AG04450 (cell line): Measurements from ENCODE around the gene DMC1. TPM values are rescaled to one million over a fixed set of nuclear protein-coding genes. Genes with fewer than 3 reads are reported as not detected.

Experiments
- CTCF ChIA-PET: fragments of 300-600, 350-600 bp; formaldehyde crosslinking; extraction: SDS; loops from one replicate; lab custom pipeline; 2022; ENCODE audit warnings: antibody characterized with exemption, inconsistent platforms; lab: Charles Lee
- POLR2A ChIA-PET: fragments of 350-600 bp; formaldehyde crosslinking; extraction: SDS; loops from one replicate; lab custom pipeline; 2021; ENCODE audit warnings: antibody characterized with exemption, inconsistent platforms; lab: Yijun Ruan, JAX
- DNase-seq: peaks from one replicate; pipeline ENCODE4 v3.0.0-alpha.2; 2011; ENCODE audit warnings: low read depth, low spot score
- H3K27ac ChIP-seq: one replicate; pipeline ENCODE4 v1.5.1; 2012; ENCODE audit warnings: low read depth, low read length, control low read depth
- H3K27me3 ChIP-seq: one replicate; pipeline ENCODE4 v1.6.0; 2012; ENCODE audit warnings: low read length; ENCODE audit not compliant: control insufficient read depth, insufficient read depth
- H3K4me3 ChIP-seq: 2 replicates; pipeline ENCODE4 v1.5.1; 2011; ENCODE audit warnings: mild to moderate bottlenecking, low read depth, low read length, control low read depth
- H3K9me3 ChIP-seq: 2 replicates; pipeline ENCODE4 v1.5.1; 2012; ENCODE audit warnings: low read length; ENCODE audit not compliant: control insufficient read depth, insufficient read depth
- CTCF ChIP-seq: IDR thresholded peaks from 2 replicates; pipeline ENCODE4 v1.5.1; 2011; ENCODE audit warnings: low read depth, low read length, control low read depth, inconsistent platforms
- polyA plus RNA-seq: library from polyadenylated mRNA; depleted of rRNA; stranded (reverse); fragments of >200 nt; gene quantifications from 2 replicates; pipeline ENCODE4 v1.2.3, GENCODE V29; 2011

The DMC1 gene
- polyA plus RNA-seq, 1 experiment = 0.29 TPM

GRCh38 chr22:38554281-38554680 lies 15.7 kb downstream of the DMC1 start:
- POLR2A ChIA-PET = interaction anchor here (0.6 to 0.7 kb wide), 2 partner anchors 112 to 337 kb away, joined by 7 to 9 read pairs; no protein-coding TSS in a partner anchor
- no peak overlapping the region for H3K27ac ChIP-seq
- CTCF ChIA-PET = interaction anchor here (1.1 kb wide), 1 partner anchor 18 kb away, joined by 5 read pairs; no protein-coding TSS in a partner anchor
- H3K27me3 ChIP-seq = no peaks in the 10 kb centered on the region
- H3K9me3 ChIP-seq = no peaks in the 10 kb centered on the region
- peak; percentile 23 for DNase-seq
- no peak overlapping the region for H3K4me3 ChIP-seq
- no peak for TF ChIP-seq CTCF

- DNase-seq = no peak
- Histone ChIP-seq H3K27me3 (no peaks in the 10 kb centered on the region), H3K27ac (no peak overlapping the region), H3K4me3 (no peak overlapping the region), H3K9me3 (no peaks in the 10 kb centered on the region)
- no peak for TF ChIP-seq CTCF
- POLR2A ChIA-PET = no interaction called here
- CTCF ChIA-PET = no interaction called here
Measured at GRCh38 chr22:38549101-38549894, 20.7 kb downstream of the DMC1 start.

- Histone ChIP-seq H3K9me3 (peaks cover 7% of the 10 kb centered on the region; the same call in 1 of the 2 replicates), H3K27me3 (no peaks in the 10 kb centered on the region), H3K27ac (no peak overlapping the region), H3K4me3 (no peak overlapping the region)
- DNase-seq = no peak
- POLR2A ChIA-PET = interaction anchor here (0.6 kb wide), 1 partner anchor 96 kb away, joined by 4 read pairs; no protein-coding TSS in a partner anchor
- CTCF ChIA-PET = interaction anchor here (1.1 kb wide), 1 partner anchor 31 kb away, joined by 4 read pairs; no protein-coding TSS in a partner anchor
- no peak for TF ChIP-seq CTCF
Measured at GRCh38 chr22:38540701-38541100, 29.3 kb downstream of the DMC1 start.

- Histone ChIP-seq H3K27ac (no peak overlapping the region), H3K4me3 (no peak overlapping the region), H3K9me3 (no peaks in the 10 kb centered on the region), H3K27me3 (no peaks in the 10 kb centered on the region)
- DNase-seq = no peak
- TF ChIP-seq CTCF = no peak
- ChIA-PET CTCF (interaction anchor here (0.6 kb wide), 1 partner anchor 20 kb away, joined by 4 read pairs; no protein-coding TSS in a partner anchor), POLR2A (no interaction called here)
Measured at GRCh38 chr22:38531251-38531938, 38.6 kb downstream of the DMC1 start.
